ENCODE measurements around the gene TRPM8.

- TF ChIP-seq CTCF (IDR thresholded peaks at IDR 0.05), result no peak
- TF ChIP-seq POLR2A (IDR thresholded peaks at IDR 0.05), result no peak
These were observed 129.3 kb downstream of the TRPM8 start for GRCh38 chr2:234046521-234046920.
